Glomerular visceral epithelial cell (primary cell): ENCODE results near the gene DNM2.
"Not testable (repeated sequence)": the region's sequence is repeated elsewhere in the genome, so short reads cannot be mapped to it uniquely, and the experiment has no call there.

Experiments
- DNase-seq: peaks from one replicate; pipeline ENCODE4 v3.0.0-alpha.2; 2016; ENCODE audit errors: extremely low spot score

DNM2 gene

GRCh38 chr19:10752237-10752912, 34.5 kb downstream of the DNM2 start:
- no peak for DNase-seq

- DNase-seq: no peak
These were observed 35.2 kb downstream of the DNM2 start for GRCh38 chr19:10752913-10753704.

- no peak for DNase-seq
These were observed 38.5 kb downstream of the DNM2 start for GRCh38 chr19:10756371-10756770.

DNA sequence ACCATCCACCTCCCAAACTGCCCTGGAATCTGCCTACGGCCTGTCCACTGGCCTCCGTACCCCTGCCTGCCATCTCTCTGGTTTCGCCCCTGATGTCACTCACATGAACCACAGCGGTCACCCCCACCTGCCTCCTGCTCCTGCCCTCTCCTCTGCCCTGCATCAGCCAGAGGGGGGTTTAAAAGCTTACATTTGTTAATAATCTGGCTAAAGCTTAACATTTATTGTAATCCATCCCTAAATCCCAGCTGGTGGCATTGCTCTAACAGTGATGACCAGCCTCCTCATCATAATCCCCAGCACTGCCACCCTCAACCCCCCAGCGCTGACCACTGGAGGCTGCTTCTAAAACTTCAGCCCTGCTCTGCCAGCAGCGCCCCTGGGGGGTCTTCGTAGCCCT, 38.9 kb downstream of the DNM2 start:
- no peak for DNase-seq

GRCh38 chr19:10758050-10758449, 40.2 kb downstream of the DNM2 start:
- not testable (repeated sequence) for DNase-seq

DNA sequence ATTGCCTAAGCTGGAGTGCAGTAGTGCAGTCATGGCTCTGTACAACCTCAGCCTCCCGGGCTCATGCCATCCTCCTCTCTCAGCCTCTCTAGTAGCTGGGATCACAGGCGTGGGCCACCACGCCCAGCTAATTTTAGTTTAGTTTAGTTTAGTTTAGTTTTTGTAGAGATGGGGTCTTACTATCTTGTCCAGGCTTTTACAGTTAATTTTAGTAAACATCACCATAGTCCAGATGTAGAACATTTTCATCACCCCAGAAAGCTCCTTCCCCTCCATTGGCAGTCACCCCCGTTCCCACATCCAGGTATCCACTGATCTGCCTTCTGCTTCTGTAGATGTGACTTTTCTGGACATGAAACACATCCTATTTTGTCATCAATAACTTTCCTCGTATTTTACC, 41.1 kb downstream of the DNM2 start:
- no peak for DNase-seq

DNA sequence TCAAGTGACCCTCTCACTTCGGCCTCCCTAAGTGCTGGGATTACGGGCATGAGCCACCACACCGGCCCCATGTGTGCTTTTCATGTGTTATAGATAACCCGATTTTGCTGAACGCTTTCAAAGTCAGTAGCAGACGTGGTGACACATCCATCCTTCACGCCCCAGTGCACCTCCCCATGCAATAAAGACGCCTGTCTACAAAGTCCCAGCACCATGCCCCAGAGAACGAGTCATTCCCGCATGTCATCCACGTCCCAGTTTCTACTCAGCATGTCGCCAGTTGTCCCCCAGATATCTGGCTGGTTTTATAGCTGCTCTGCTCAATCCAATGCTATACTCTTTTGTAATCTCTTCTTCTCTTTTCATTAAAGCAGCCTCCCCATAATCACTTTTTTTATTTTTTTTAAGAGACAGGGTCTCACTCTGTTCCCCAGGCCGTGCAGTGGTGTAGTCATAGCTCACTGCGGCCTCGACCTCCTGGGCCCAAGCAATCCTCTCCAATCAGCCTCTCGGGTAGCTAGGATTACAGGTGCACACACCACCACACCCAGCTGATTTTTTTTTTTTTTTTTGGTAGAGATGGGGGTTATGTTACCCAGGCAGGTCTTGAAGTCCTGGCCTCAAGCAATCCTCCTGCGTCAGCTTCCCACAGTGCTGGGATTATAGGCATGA, 42.5 kb downstream of the DNM2 start:
- DNase-seq: peak; percentile 84

DNA sequence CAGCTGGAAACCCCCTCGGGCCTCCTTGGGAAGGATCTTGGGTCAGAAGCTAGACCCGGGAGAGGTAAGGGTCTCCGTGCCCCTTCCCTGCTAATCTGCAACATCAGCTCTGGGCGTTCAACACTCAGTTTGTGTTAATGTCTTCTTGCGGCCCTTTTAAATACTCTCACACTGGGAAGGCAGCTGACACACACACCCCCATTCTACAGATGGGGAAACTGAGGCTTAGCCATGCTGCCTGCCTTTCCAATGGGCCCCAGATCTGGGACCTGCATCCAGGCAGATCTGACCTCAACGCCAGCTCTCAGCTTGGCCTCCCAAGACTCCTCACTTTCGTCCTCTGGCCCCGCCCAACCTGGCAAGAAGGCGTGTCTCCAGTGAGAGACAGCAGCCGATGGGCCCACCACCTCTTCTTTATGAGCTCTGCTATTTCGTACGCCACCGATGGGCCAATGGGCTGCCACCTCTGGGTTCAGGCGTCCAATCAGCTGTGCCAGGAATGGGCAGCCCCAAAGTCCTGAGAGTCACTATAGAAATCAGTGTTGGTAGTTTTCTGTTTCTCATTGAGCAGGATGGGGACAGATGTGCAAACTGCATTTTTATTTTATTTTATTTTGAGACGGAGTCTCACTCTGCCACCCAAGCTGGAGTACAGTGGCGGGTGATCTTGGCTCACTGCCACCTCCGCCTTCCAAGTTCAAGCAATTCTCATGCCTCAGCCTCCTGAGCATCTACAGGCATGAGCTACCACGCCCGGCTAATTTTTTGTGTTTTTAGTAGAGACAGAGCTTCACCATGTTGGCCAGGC, 43.8 kb downstream of the DNM2 start:
- peak; percentile 41 for DNase-seq

DNA sequence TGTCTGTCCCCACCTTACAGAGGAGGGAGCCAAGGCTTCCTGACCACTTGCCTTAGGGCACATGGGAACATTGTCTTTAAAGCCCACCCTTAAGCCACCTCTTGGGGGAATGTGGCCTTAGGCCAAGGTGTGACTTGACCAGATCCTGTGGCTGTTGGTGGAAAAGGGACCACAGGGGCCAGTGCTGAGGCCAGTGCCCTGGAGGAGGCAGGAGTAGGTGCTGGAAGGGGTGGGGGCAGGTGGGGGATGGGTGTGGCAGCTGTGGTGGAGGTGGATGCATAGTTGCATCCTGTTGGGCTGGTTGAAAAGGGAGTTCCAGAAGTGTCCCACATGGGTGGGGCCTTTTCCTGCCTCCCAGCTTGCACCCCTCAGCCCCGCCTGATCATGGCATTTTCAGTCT, 44.8 kb downstream of the DNM2 start:
- peak; percentile 45 for DNase-seq

DNA sequence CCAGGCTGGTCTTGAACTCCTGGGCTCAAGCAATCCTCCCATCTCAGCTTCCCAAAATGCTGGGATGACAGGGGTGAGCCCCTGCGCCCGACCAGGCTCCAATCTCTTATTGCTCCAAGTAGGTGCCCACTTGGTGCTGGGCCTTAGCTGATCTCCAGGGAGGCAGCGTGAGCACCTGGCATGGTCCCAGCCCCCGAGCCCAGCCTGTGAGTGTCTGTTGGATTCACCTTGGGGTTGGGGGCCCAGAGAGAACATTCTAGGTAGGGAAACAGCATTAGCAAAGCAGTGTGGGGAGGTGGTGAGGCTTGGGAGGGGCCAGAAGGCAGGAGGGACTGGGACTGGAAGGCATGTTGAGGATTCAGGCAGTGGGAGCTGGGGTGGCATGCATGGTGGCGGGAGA, 45.5 kb downstream of the DNM2 start:
- DNase-seq: no peak

GRCh38 chr19:10763828-10764339, 46.0 kb downstream of the DNM2 start:
- peak; percentile 83 for DNase-seq

DNA sequence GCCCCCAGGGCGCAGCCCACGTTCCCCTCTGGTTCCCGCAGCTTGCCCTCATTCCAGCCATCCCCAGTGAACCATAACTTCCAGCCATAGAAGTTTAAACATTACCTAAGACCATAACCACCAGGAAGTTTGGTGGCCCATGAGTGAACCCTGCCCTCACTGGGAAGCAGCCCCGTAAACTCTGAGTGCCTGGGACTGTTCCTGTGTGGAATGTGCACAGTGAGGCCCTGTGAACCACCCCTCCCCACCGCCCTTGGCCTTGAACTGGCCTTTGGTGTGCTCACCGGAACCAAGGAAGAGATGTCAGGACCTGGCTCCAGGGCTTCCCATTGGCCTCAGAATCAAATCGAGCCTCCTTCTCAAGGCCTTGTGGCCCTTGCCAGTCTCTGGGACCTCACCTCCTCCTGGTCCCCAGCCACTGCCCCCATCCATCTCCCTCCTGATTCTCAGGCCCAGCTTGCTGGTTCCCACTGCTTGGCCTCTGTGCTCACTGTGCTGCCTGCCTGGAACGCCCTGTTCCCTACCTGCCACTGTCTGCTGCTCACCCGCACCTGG, 46.5 kb downstream of the DNM2 start:
- peak; percentile 98 for DNase-seq

GRCh38 chr19:10766049-10766623, 48.3 kb downstream of the DNM2 start:
- no peak for DNase-seq

GRCh38 chr19:10766671-10767201, 48.9 kb downstream of the DNM2 start:
- peak; percentile 76 for DNase-seq

- no peak for DNase-seq
These were observed 49.8 kb downstream of the DNM2 start for GRCh38 chr19:10767726-10768125.

DNA sequence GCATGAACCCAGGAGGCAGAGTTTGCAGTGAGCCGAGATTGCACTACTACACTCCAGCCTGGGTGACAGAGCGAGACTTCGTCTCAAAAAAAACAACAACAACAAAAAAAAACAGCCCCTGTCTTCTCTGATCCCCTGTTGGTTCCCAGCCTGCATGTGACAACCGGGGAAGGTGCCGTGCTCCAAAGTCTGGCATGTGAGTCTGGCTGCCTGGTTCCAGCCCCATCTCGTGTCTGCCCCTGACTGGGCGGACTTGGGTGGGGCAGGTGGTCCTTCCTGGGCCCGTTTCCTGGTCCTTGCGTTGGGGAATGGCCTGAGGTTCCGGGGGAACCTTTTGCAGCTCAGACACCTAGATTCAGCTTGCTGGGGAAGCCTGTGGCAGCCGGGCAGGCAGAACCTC, 50.5 kb downstream of the DNM2 start:
- DNase-seq: no peak

DNA sequence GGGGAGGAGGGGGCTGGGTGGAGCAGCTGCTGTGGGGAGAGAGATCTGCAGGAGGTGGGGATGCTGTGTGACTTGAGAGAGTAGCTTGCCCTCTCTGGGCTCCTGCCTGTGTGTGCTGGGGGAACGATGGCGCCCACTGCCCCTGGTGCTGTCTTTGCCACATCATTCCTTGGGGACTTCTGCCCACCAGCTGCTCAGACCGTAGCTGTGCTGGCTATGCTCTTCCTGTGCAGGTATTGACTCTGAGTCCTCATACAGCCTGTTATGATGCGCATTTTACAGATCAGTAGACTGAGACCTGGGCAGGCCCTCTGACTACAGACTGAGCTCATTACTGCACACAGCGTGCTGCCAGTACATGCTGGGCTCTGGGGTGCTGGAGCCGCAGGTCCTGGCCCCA, 51.1 kb downstream of the DNM2 start:
- DNase-seq: no peak

DNA sequence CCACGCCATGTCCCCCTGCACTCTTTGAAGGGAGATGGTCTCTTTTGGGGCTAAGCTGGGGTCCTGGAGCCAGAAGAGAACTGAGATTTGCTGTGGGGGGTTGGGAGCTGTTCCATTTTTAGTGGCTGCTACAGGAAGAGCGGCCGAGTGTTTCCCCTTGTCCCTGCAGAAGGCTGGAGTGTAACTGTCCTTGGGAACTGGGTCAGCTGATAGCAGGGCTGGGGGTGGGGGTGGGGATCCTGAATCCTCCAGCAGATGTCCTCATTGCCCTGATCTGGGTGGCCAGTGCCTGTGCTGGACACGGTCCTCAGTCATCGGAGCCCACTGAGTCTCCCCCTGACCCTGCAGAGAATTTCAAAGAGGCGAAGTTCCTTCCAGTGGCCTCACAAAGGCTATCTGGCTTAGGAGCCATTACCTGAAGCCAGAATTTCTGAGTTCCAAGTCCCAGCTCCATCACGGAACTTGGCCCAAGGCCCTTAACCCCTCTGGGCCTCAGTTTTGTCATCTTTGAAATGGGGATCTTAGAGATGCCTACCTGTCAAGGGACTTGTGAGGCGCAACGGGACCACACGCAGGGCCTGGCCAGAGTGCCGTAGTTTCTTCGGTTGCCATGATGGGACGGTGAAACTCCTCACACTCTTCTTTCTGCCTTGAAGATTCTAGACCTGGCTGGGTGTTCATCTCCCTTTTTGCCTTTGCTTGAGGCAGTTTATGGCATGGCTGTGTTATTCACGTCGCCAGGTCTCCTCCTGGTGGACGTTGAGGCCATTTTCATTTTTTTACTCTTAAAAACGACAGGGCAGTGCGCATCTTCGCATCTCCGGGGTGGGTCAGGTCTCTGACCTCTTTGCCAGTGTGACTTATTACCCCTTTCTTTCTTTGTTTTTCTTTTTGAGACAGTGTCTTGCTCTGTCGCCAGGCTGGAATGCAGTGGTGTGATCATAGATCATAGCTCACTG, 51.9 kb downstream of the DNM2 start:
- peak; percentile 73 for DNase-seq

GRCh38 chr19:10773969-10774368, 56.1 kb downstream of the DNM2 start:
- DNase-seq: no peak

DNA sequence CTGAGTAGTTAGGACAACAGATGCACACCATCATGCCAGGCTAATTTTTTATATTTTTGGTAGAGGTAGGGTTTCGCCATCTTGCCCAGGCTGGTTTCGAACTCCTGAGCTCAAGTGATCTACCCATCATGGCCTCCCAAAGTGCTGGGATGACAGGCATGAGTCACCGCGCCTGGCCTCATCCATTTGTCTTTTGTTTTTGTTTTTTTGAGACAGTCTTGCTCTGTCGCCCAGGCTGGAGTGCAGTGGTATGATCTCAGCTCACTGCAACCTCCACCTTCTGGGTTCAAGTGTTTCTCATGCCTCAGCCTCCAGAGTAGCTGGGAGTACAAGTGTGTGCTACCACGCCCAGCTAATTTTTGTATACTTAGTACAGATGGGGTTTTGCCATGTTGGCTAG, 57.0 kb downstream of the DNM2 start:
- no peak for DNase-seq
